H1 (cell line): ENCODE measurements around the gene CNPY2. TPM values are rescaled to one million over a fixed set of nuclear protein-coding genes. Genes with fewer than 3 reads are reported as not detected.
"Not testable (repeated sequence)": the region's sequence is repeated elsewhere in the genome, so short reads cannot be mapped to it uniquely, and the experiment has no call there.

ENCODE experiments used
- CTCF ChIA-PET: fragments of 300-600 bp; sonication (Branson Sonifier 250); formaldehyde crosslinking; loops from one replicate; lab custom pipeline; 2021; ENCODE audit not compliant: partially characterized antibody; lab: Charles Lee
- POLR2A ChIA-PET: fragments of 300-600 bp; sonication (Branson Sonifier 250); formaldehyde crosslinking; loops from one replicate; lab custom pipeline; 2021; ENCODE audit warnings: inconsistent platforms; ENCODE audit not compliant: partially characterized antibody; lab: Charles Lee
- DNase-seq, 2 experiments: peaks; one replicate each; pipeline versions ENCODE4 v3.0.0 to v3.0.0-alpha.2; 2010 to 2022; ENCODE audit warnings: low spot score in 2 of 2, low read depth in 1 of 2, mixed read lengths in 1 of 2
- FAIRE-seq: peaks from 2 replicates; lab custom pipeline; 2011; peaks lifted over from hg19 to GRCh38; lab: Jason Lieb, UNC
- H2AFZ ChIP-seq: 2 replicates; pipeline ENCODE4 v1.8.1; 2012; ENCODE audit warnings: low read length, inconsistent platforms
- H2AK5ac ChIP-seq: 2 replicates; pipeline ENCODE4 v1.6.1; 2013; ENCODE audit warnings: low read depth, low read length
- H2BK120ac ChIP-seq: replicated peaks from 2 replicates; pipeline ENCODE3; 2013; ENCODE audit warnings: low read depth, low read length, inconsistent platforms
- H2BK12ac ChIP-seq: 2 replicates; pipeline ENCODE4 v1.6.1; 2013; ENCODE audit warnings: low read depth, low read length
- H2BK15ac ChIP-seq: 2 replicates; pipeline ENCODE4 v1.6.1; 2013; ENCODE audit warnings: low read length
- H2BK20ac ChIP-seq: 2 replicates; pipeline ENCODE4 v1.6.1; 2013; ENCODE audit warnings: low read length
- H2BK5ac ChIP-seq: 2 replicates; pipeline ENCODE4 v1.6.1; 2013; ENCODE audit warnings: low read depth, low read length
- H3K14ac ChIP-seq: 2 replicates; pipeline ENCODE4 v1.6.1; 2013; ENCODE audit warnings: inconsistent platforms; ENCODE audit not compliant: insufficient read length
- H3K18ac ChIP-seq: 2 replicates; pipeline ENCODE4 v1.6.1; 2013; ENCODE audit warnings: low read length; ENCODE audit errors: extremely low read depth
- H3K23ac ChIP-seq: 2 replicates; pipeline ENCODE4 v1.6.1; 2013; ENCODE audit warnings: inconsistent platforms; ENCODE audit not compliant: insufficient read length
- H3K23me2 ChIP-seq: 2 replicates; pipeline ENCODE4 v1.6.1; 2013; ENCODE audit warnings: low read depth, low read length
- H3K27ac ChIP-seq: 2 replicates; pipeline ENCODE4 v1.6.1; 2011; ENCODE audit warnings: low read depth, low read length, inconsistent platforms
- H3K27me3 ChIP-seq, 4 experiments: replicated peaks in 1 of 4; 1 replicate in 1 of 4; 2 replicates in 3 of 4; pipeline versions ENCODE4 v1.6.1 to v1.8.1; 2011 to 2013; ENCODE audit warnings: low read length in 3 of 4, mild to moderate bottlenecking in 3 of 4, inconsistent platforms in 2 of 4, mixed read lengths in 2 of 4, moderate library complexity in 1 of 4; ENCODE audit not compliant: control insufficient read depth in 3 of 4, insufficient read depth in 3 of 4; ENCODE audit errors: extremely low read depth in 1 of 4
- H3K36me3 ChIP-seq, 4 experiments: 2 replicates each; pipeline versions ENCODE4 v1.6.1 to v1.8.1; 2011 to 2013; ENCODE audit warnings: mild to moderate bottlenecking in 4 of 4, low read length in 3 of 4, moderate library complexity in 2 of 4, control low read depth in 1 of 4, inconsistent platforms in 1 of 4; ENCODE audit not compliant: insufficient read depth in 4 of 4, control insufficient read depth in 2 of 4
- H3K4ac ChIP-seq: replicated peaks from 2 replicates; pipeline ENCODE3; 2013; ENCODE audit warnings: low read length, low read depth, mixed read lengths, inconsistent platforms; ENCODE audit not compliant: insufficient read length
- H3K4me1 ChIP-seq, 4 experiments: replicated peaks in 1 of 4; 1 replicate in 1 of 4; 2 replicates in 3 of 4; pipeline versions ENCODE4 v1.6.1 to v1.8.1; 2011 to 2013; ENCODE audit warnings: low read length in 3 of 4, inconsistent platforms in 2 of 4, mixed read lengths in 1 of 4; ENCODE audit not compliant: insufficient read depth in 4 of 4, control insufficient read depth in 3 of 4
- H3K4me2 ChIP-seq, 2 experiments: 2 replicates each; pipeline versions ENCODE4 v1.6.1 to v1.8.1; 2011 to 2013; ENCODE audit warnings: low read depth in 2 of 2, low read length in 2 of 2, control low read depth in 1 of 2, inconsistent platforms in 1 of 2, mild to moderate bottlenecking in 1 of 2; ENCODE audit not compliant: insufficient read depth in 1 of 2
- H3K4me3 ChIP-seq, 4 experiments: fragments of 200-600, 300-600 bp in 1 of 4; sonication (generic), shearing (Covaris generic), sonication (Bioruptor Twin) in 1 of 4; 2 replicates each; pipeline versions ENCODE4 v1.5.1 to v1.8.1; 2011 to 2016; ENCODE audit warnings: low read length in 4 of 4, low read depth in 3 of 4, control low read depth in 2 of 4, inconsistent platforms in 2 of 4, mild to moderate bottlenecking in 2 of 4, mixed read lengths in 1 of 4, moderate library complexity in 1 of 4; ENCODE audit not compliant: insufficient read depth in 2 of 4; ENCODE audit errors: extremely low read depth in 1 of 4
- H3K56ac ChIP-seq: replicated peaks from 2 replicates; pipeline ENCODE3; 2013; ENCODE audit warnings: low read depth, mild to moderate bottlenecking, mixed read lengths, low read length, inconsistent platforms; ENCODE audit not compliant: insufficient read length
- H3K79me1 ChIP-seq: 2 replicates; pipeline ENCODE4 v1.6.1; 2013; ENCODE audit warnings: low read depth, low read length, control low read depth
- H3K79me2 ChIP-seq, 2 experiments: 2 replicates each; pipeline versions ENCODE4 v1.6.1 to v1.8.1; 2012 to 2013; ENCODE audit warnings: low read length in 2 of 2, mild to moderate bottlenecking in 2 of 2, inconsistent platforms in 1 of 2; ENCODE audit not compliant: insufficient read depth in 2 of 2, control insufficient read depth in 1 of 2
- H3K9ac ChIP-seq, 4 experiments: replicated peaks in 1 of 4; 1 replicate in 1 of 4; 2 replicates in 3 of 4; pipeline versions ENCODE4 v1.6.1 to v1.8.1; 2011 to 2013; ENCODE audit warnings: low read depth in 3 of 4, low read length in 3 of 4, control low read depth in 2 of 4, mild to moderate bottlenecking in 2 of 4, moderate library complexity in 2 of 4, inconsistent platforms in 1 of 4; ENCODE audit errors: extremely low read depth in 1 of 4
- H3K9me3 ChIP-seq, 2 experiments: 2 replicates each; pipeline versions ENCODE4 v1.6.1 to v1.8.1; 2012 to 2013; ENCODE audit warnings: mild to moderate bottlenecking in 2 of 2, moderate library complexity in 2 of 2, control low read depth in 1 of 2, inconsistent platforms in 1 of 2, low read depth in 1 of 2, low read length in 1 of 2, mixed read lengths in 1 of 2; ENCODE audit not compliant: insufficient read depth in 2 of 2
- H4K20me1 ChIP-seq, 2 experiments: replicated peaks in 1 of 2; 2 replicates each; pipeline versions ENCODE3 to v1.8.1; 2011 to 2013; ENCODE audit warnings: inconsistent platforms in 2 of 2, low read length in 2 of 2, mild to moderate bottlenecking in 1 of 2; ENCODE audit not compliant: insufficient read depth in 2 of 2, control insufficient read depth in 1 of 2
- H4K5ac ChIP-seq: 2 replicates; pipeline ENCODE4 v1.6.1; 2013; ENCODE audit warnings: low read length, low read depth, mixed read lengths, inconsistent platforms; ENCODE audit not compliant: insufficient read length
- H4K8ac ChIP-seq: 2 replicates; pipeline ENCODE4 v1.8.0; 2013; ENCODE audit warnings: mild to moderate bottlenecking, moderate library complexity, low read length, inconsistent platforms; ENCODE audit not compliant: insufficient read depth; ENCODE audit errors: extremely low read depth
- H4K91ac ChIP-seq: replicated peaks from 2 replicates; pipeline ENCODE3; 2013; ENCODE audit warnings: low read length, mixed read lengths, inconsistent platforms; ENCODE audit not compliant: insufficient read length
- ASH2L ChIP-seq: fragments of 200-600, 300-600 bp; sonication (generic); IDR thresholded peaks from one replicate; pipeline ENCODE4 v1.7.1; 2017; ENCODE audit warnings: low read length
- CEBPB ChIP-seq: IDR thresholded peaks from 2 replicates; pipeline ENCODE4 v1.6.1; 2012; ENCODE audit warnings: low read depth, low read length
- JUN ChIP-seq: IDR thresholded peaks from 2 replicates; pipeline ENCODE4 v1.6.1; 2011; ENCODE audit warnings: low read depth, mild to moderate bottlenecking, improper control_type of control experiment, low read length
- POLR2A ChIP-seq, 2 experiments: IDR thresholded peaks; 1 replicate in 1 of 2; 2 replicates in 1 of 2; pipeline ENCODE4 v1.6.1; 2011; ENCODE audit warnings: low read depth in 2 of 2, low read length in 2 of 2, mild to moderate bottlenecking in 2 of 2; ENCODE audit errors: control extremely low read depth in 1 of 2
- SUZ12 ChIP-seq: fragments of 200-600 bp; sonication (generic); IDR thresholded peaks from 2 replicates; pipeline ENCODE4 v1.6.1; 2012; ENCODE audit warnings: mild to moderate bottlenecking, inconsistent platforms, low read length, moderate library complexity, mixed read lengths
- ZNF274 ChIP-seq: IDR thresholded peaks from 2 replicates; pipeline ENCODE4 v1.7.0; 2012; ENCODE audit warnings: low read length, borderline replicate concordance; ENCODE audit errors: extremely low read depth
- WGBS, 2 experiments: shearing (Covaris generic) in 1 of 2; methylation state at CpG; one replicate each; pipeline versions ENCODE4 v1.1.6 to v1.1.7; 2013 to 2015; ENCODE audit warnings: low lambda C conversion rate in 2 of 2, mixed read lengths in 2 of 2, inconsistent platforms in 1 of 2, low coverage in 1 of 2, missing lambda C conversion rate in 1 of 2; ENCODE audit not compliant: insufficient replicate concordance in 2 of 2, insufficient coverage in 1 of 2, insufficient read length in 1 of 2; ENCODE audit errors: extremely low coverage in 1 of 2, missing lambda C conversion rate in 1 of 2; 5-methylcytosine and 5-hydroxymethylcytosine counted together
- polyA plus RNA-seq, 7 experiments: library from polyadenylated mRNA; depleted of rRNA in 3 of 7; stranded (reverse) in 5 of 7; unstranded in 2 of 7; fragments of >200 nt in 5 of 7; fragments of 200-250 nt in 2 of 7; gene quantifications; 1 replicate in 5 of 7; 2 replicates in 1 of 7; 4 replicates in 1 of 7; pipeline versions ENCODE4 v1.2.1 to v1.2.3, GENCODE V29; 2011 to 2013; ENCODE audit warnings: missing spikeins in 2 of 7, mixed read lengths in 2 of 7
- total RNA-seq: library from RNA; stranded (reverse); fragmentation: NEBNext Ultra II Directional; extraction: Animal tissue kit (Norgen Biotek cat#: 25700); gene quantifications from 2 replicates; pipeline ENCODE4 v1.2.1, GENCODE V29; 2021

The CNPY2 gene
- total and polyA plus RNA-seq, 2 of the 8 experiments (the other 6 are each of a cell fraction or from before 2014, with no cell fraction given) = 203 to 281 TPM

- TF ChIP-seq ZNF274 (no peak), SUZ12 (no peak), POLR2A (IDR thresholded peaks at IDR 0.05; ENCODE audit: control extremely low read depth in 1 of 2, low read depth in 2 of 2, low read length in 2 of 2) (no peak), CEBPB (no peak), ASH2L (no peak), JUN (no peak)
Measured at GRCh38 chr12:56336361-56337167, 20.8 kb upstream of the CNPY2 start (continued).

GRCh38 chr12:56335527-56335926, 19.7 kb upstream of the CNPY2 start:
- CTCF ChIA-PET = interaction anchor here (0.7 to 7.2 kb wide), 6 partner anchors 11 to 1357 kb away, joined by 3 to 38 read pairs (median 4); partner anchors contain the start of genes CNPY2 and STAT2
- 93% methylated on average over 6 of the region's 8 CpGs; no CpG with 5 or more reads in 1 of the 2 experiments for WGBS, 2 experiments
- H3K79me1 ChIP-seq = not testable (repeated sequence)

More at GRCh38 chr12:56335527-56335926, 19.7 kb upstream of the CNPY2 start:
- not testable (repeated sequence) for H2BK5ac ChIP-seq, H2AK5ac ChIP-seq, H3K23ac ChIP-seq, H2AFZ ChIP-seq, H4K5ac ChIP-seq, H2BK20ac ChIP-seq, H3K18ac ChIP-seq, DNase-seq, H3K4me2 ChIP-seq, H3K9ac ChIP-seq, H4K91ac ChIP-seq, H2BK12ac ChIP-seq, H4K8ac ChIP-seq, H3K14ac ChIP-seq, FAIRE-seq, H3K23me2 ChIP-seq, H3K56ac ChIP-seq, H3K9me3 ChIP-seq, H3K36me3 ChIP-seq, H3K4ac ChIP-seq, H3K27me3 ChIP-seq, H4K20me1 ChIP-seq, H3K27ac ChIP-seq, H2BK15ac ChIP-seq, H3K4me3 ChIP-seq, H2BK120ac ChIP-seq, H3K79me2 ChIP-seq
- POLR2A ChIA-PET = interaction anchor here (0.8 to 7.2 kb wide), 5 partner anchors 19 to 127 kb away, joined by 3 to 55 read pairs (median 4); partner anchors contain the start of genes ANKRD52, CNPY2 and STAT2
- peaks cover 9 to 26% (median 16%) of the 10 kb centered on the region in 4 experiments for H3K4me1 ChIP-seq
